Esophagus squamous epithelium (tissue), 5 donors: ENCODE data around the gene RPAP3. TPM values are rescaled to one million over a fixed set of nuclear protein-coding genes. Genes with fewer than 3 reads are reported as not detected.

Experiments
- DNase-seq: peaks from one replicate; lab custom pipeline; 2025; lab: John Stamatoyannopoulos, UW
- H3K27ac ChIP-seq, 4 donors: fragments of 200-600 bp; sonication (generic); one replicate each; pipeline ENCODE4 v1.5.1; 2016 to 2019; ENCODE audit warnings: mild to moderate bottlenecking in 1 of 4
- H3K27me3 ChIP-seq, 4 donors: fragments of 200-600 bp; sonication (generic); 1 replicate in 3 of 4; 2 replicates in 1 of 4; pipeline versions ENCODE4 v1.5.1 to v1.6.0; 2017 to 2021; ENCODE audit warnings: antibody characterized with exemption in 1 of 4
- H3K36me3 ChIP-seq, 3 donors: fragments of 200-600 bp; sonication (generic); one replicate each; pipeline ENCODE4 v1.5.1; 2016 to 2019
- H3K4me1 ChIP-seq, 3 donors: fragments of 200-600 bp; sonication (generic); one replicate each; pipeline ENCODE4 v1.5.1; 2017 to 2019
- H3K4me3 ChIP-seq, 4 donors: fragments of 200-600 bp; sonication (generic); 1 replicate in 3 of 4; 2 replicates in 1 of 4; pipeline ENCODE4 v1.5.1; 2016 to 2019; ENCODE audit warnings: mild to moderate bottlenecking in 2 of 4, moderate library complexity in 1 of 4
- H3K9me3 ChIP-seq, 3 donors: fragments of 200-600 bp; sonication (generic); one replicate each; pipeline ENCODE4 v1.5.1; 2016 to 2019
- CTCF ChIP-seq, 6 experiments: fragments of 450-650 bp in 4 of 6; fragments of 200-600 bp in 2 of 6; sonication (generic) in 2 of 6; IDR thresholded peaks; one replicate each; pipeline ENCODE4 v1.5.1; 2016 to 2019; ENCODE audit warnings: antibody characterized with exemption in 6 of 6, mild to moderate bottlenecking in 4 of 6, moderate library complexity in 4 of 6
- POLR2A ChIP-seq, 4 donors: fragments of 450-650 bp; IDR thresholded peaks; one replicate each; pipeline ENCODE4 v1.6.1; 2017; ENCODE audit warnings: antibody characterized with exemption in 4 of 4, mild to moderate bottlenecking in 4 of 4, moderate library complexity in 3 of 4
- WGBS, 2 donors: methylation state at CpG; one replicate each; pipeline ENCODE4 v1.1.5; 2018; 5-methylcytosine and 5-hydroxymethylcytosine counted together
- intact Hi-C: fragments of 100-400 bp; cut with DNase I; formaldehyde crosslinking; loops from one replicate; pipeline ENCODE4 v1.15.0; 2022
- total RNA-seq, 4 donors: library from RNA; depleted of rRNA; stranded (reverse); fragments of >200 nt; gene quantifications; one replicate each; pipeline ENCODE4 v1.1.0, GENCODE V29; 2016
- donor health status: DM: yes; HTN: yes; CAD: no.

Gene RPAP3
- total RNA-seq, 4 donors from 2014 or later, result 7.7 to 20.3 (median 17.7) TPM

GRCh38 chr12:47739979-47740378 lies 34.1 kb upstream of the RPAP3 start:
- DNase-seq, result no peak
- intact Hi-C loops, result loop anchor here (5.0 to 10.0 kb wide), 2 partner anchors 37 to 95 kb away; no protein-coding TSS in a partner anchor
- 59 to 60% methylated on average over 6 to 7 of the region's 12 CpGs for WGBS, 2 donors
- peaks cover 0 to 7% (median 0%) of the 10 kb centered on the region in 3 donors for H3K36me3 ChIP-seq
- no peak overlapping the region for H3K4me3 ChIP-seq
- H3K9me3 ChIP-seq, result no peaks in the 10 kb centered on the region
- H3K4me1 ChIP-seq, result peaks cover 45 to 92% (median 54%) of the 10 kb centered on the region in 3 donors
- peak overlapping the region in 3 of 4 donors; percentile 27 to 63 (median 54) for H3K27ac ChIP-seq
- H3K27me3 ChIP-seq, result no peaks in the 10 kb centered on the region
- TF ChIP-seq CTCF (IDR thresholded peaks at IDR 0.05), result no peak
- TF ChIP-seq POLR2A (IDR thresholded peaks at IDR 0.05), result no peak

- H3K27ac ChIP-seq, result peak overlapping the region in 2 of 4 donors; percentile 27 to 63
Observed at GRCh38 chr12:47739297-47739696, 33.5 kb upstream of the RPAP3 start.

GRCh38 chr12:47737936-47738594 lies 32.2 kb upstream of the RPAP3 start:
- DNase-seq, result no peak
- TF ChIP-seq CTCF (IDR thresholded peaks at IDR 0.05) (no peak), POLR2A (IDR thresholded peaks at IDR 0.05) (no peak)
- Histone ChIP-seq H3K4me3 (no peak overlapping the region), H3K27ac (peak overlapping the region in 3 of 4 donors; percentile 77 to 85 (median 85)), H3K4me1 (peaks cover 38 to 94% (median 61%) of the 10 kb centered on the region in 3 donors), H3K9me3 (no peaks in the 10 kb centered on the region), H3K27me3 (no peaks in the 10 kb centered on the region), H3K36me3 (peaks cover 0 to 7% (median 0%) of the 10 kb centered on the region in 3 donors)
- WGBS, 2 donors, result 90 to 96% methylated on average over 3 to 7 of the region's 17 CpGs
- intact Hi-C loops, result no loop called here

More at GRCh38 chr12:47739297-47739696, 33.5 kb upstream of the RPAP3 start:
- Histone ChIP-seq H3K27me3 (no peaks in the 10 kb centered on the region), H3K36me3 (peaks cover 0 to 7% (median 0%) of the 10 kb centered on the region in 3 donors), H3K4me1 (peaks cover 44 to 93% (median 61%) of the 10 kb centered on the region in 3 donors), H3K4me3 (no peak overlapping the region), H3K9me3 (no peaks in the 10 kb centered on the region)
- WGBS, 2 donors, result 88 to 96% methylated on average over 3 of the region's 3 CpGs
- TF ChIP-seq CTCF (IDR thresholded peaks at IDR 0.05), result no peak
- no peak for TF ChIP-seq POLR2A (IDR thresholded peaks at IDR 0.05)
- intact Hi-C loops, result no loop called here
- no peak for DNase-seq

- Histone ChIP-seq H3K9me3 (no peaks in the 10 kb centered on the region), H3K27me3 (no peaks in the 10 kb centered on the region), H3K36me3 (peaks cover 0 to 7% (median 0%) of the 10 kb centered on the region in 3 donors), H3K4me3 (peak overlapping the region in 1 of 4 donors; percentile 26), H3K4me1 (peaks cover 38 to 91% (median 61%) of the 10 kb centered on the region in 3 donors), H3K27ac (peak overlapping the region; percentile 71 to 85 (median 81))
- no peak for TF ChIP-seq CTCF (IDR thresholded peaks at IDR 0.05)
- no peak for TF ChIP-seq POLR2A (IDR thresholded peaks at IDR 0.05)
- no peak for DNase-seq
- intact Hi-C loops, result no loop called here
- WGBS, 2 donors, result 64 to 75% methylated on average over 10 to 13 of the region's 19 CpGs
Observed at GRCh38 chr12:47736877-47737676, 31.2 kb upstream of the RPAP3 start.
